HG03565 (cell line): Measurements from ENCODE around the gene C18orf63.

Experiments
- ATAC-seq: cut with Tn5 transposase; IDR thresholded peaks from one replicate; pipeline ENCODE4 v1.9.1; 2021; ENCODE audit warnings: mild to moderate bottlenecking, moderate library complexity; ENCODE audit not compliant: unreplicated experiment

C18orf63 gene

DNA sequence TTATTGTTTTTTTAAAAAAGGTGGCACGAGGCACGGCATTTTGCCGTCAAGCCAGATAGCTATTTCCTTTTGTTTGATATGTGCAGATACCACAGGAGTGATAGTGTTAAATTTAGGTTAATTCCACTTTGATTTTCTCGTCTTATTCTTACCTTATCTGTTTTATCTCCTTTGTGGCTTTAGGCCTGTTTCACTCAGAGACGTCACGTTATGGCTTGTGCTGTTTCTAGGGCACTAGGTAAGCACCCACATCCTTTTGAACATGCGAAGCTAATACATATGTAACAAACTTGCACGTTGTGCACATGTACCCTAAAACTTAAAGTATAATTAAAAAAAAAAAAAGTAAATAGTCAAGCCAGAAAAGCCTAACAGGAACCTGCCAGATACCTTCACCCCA is 57.8 kb downstream of the C18orf63 start:
- ATAC-seq, result no peak

DNA sequence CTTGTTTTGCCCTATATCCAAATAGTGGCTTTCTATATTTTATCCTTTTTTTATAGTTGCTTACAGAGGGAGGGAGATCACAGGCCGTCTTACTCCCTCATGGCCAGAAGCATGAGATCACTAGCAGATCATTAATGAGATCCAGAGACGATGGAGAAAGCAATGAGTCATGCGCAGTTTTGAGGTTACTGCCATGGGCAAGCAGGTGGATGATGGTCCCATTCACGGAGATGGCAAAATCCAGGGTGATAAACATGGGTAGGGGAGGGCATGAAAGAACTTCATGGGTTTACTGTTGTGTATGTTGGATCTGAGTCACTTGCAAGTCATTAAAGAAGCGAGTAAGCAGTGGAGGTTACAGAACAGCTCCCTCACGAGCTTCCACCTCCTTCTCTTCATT is 60.4 kb downstream of the C18orf63 start:
- no peak for ATAC-seq

DNA sequence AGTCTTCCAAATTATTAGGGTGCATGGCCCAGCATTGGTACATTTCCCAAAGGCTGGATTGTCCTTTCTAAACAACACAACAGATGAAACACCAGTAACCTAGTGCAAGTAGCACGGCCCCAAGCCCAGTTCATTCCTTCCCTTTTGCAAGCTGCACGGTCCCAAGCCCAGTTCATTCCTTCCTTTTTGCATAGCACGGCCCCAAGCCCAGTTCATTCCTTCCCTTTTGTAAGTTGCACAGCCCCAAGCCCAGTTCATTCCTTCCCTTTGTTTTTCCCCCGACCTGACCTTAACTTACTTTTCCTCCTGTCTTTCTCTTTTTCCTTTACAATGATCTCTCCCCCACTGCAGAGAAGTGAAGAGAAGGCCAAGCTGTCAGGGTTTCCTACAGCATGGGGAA is 60.9 kb downstream of the C18orf63 start:
- no peak for ATAC-seq

DNA sequence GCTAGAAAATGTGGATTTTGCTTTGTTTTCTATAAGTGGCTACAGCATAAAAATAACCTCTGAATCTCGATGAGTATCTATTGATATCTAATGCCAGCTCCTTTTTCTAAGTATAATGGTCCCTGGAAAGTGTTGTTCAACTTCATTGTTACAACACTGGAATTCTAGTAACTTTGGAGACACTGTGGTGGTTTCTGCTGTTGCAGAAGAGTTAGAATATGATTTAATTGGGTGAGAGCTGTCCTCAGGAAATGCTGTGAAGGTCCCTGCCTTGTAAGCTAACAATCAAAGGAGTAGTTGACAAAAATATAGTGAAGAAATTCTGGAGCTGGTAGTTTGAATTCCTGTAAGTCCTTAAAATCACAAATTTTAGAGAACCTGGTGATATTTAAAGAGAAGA is 62.1 kb downstream of the C18orf63 start:
- no peak for ATAC-seq

DNA sequence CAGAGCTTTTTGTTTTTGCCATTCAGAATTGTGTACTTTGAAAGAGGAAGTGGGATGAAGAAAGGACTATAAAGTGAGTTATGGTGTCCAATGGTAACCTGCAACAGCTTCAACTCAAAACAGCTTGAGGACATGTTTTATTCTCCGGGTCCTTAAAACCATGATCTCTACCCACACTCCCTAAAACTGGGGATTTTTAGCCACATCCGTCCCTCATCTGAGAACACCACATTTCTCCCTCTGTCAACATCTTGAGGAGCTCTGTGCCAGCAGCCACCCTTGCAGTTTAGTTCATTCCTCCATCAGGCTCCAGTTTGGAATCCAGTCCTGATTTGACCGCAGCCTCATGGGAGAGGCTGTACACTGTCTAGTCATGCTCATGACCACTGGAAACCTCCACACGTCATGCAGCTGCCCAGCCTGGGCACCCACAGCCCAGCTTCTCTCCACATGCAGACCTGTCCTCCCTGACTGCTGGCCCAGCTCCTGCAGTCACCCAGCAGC is 62.6 kb downstream of the C18orf63 start:
- ATAC-seq, result no peak

DNA sequence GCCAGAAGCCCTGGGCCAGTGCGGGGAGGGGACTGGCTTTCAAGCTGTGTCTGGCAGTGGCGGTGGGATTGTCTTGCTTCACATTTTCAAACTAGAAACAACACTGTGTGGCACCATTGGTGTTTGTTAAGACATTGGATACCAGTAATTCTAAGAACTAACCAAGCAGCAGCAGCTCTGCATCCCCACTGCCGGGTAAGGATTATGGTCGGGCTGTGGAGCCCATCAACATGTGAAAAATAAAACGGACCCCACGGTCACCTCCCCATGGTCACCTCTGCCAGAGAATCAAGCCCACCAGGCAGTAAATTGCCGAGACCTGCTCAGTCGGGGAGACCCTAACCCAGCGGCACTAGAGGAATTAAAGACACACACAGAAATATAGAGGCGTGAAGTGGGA is 65.3 kb downstream of the C18orf63 start:
- ATAC-seq, result no peak

DNA sequence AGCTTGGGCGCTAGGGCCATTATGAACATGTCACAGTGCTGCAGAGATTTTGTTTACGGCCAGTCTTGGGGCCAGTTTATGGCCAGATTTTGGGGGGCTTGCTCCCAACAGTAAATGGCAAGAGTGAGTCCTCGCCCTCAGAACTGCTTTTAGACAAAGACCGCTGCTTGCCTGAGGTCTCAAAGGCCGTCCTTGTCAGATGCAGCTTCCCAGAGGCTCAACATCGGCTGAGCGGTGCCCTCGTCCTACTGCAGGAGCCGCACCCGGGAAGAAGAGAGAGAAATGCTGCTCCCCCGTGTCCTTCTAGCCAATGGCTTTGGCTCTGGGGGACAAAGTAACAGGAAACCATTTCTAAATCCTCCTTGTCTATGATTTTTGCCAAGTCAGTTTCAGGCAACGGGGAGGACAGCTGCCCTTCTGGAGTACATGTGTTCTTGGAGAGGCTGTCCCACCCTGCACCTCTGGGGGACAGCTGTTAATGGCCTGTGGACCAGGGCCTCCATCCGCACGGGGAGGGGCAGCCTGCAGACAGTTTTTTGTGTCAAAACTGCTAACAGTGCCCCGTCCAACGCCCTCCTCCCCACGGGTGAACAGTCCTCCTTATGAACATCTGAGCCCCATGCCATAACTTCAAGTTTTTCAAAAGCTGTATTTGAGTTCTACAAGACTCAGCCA is 66.1 kb downstream of the C18orf63 start:
- no peak for ATAC-seq

DNA sequence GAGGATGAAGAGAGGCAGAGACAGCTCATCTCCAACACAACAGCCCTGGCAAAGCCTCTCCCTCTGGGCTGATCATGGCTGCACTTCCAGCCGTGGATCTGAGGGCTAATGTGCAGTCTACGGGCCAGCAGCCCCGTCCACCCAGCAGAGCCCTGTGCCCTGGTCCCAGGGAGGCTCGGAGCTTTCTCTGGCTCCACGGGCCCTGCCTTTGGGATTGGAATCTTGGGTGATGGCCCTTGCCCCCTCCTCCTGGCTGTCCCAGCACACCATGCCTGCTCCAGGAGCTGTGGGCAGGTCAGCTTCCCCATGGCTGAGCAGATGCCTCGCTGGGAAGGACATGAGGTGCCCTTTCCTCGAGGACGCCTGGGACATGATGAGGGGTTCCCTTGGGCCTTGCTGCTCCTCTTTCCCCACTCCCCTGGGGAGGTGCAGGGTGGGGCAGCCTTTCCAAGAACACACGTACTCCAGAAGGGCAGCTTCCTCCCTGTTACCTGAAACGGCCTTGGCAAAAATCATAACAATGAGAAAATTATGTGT is 66.9 kb downstream of the C18orf63 start:
- ATAC-seq, result no peak

DNA sequence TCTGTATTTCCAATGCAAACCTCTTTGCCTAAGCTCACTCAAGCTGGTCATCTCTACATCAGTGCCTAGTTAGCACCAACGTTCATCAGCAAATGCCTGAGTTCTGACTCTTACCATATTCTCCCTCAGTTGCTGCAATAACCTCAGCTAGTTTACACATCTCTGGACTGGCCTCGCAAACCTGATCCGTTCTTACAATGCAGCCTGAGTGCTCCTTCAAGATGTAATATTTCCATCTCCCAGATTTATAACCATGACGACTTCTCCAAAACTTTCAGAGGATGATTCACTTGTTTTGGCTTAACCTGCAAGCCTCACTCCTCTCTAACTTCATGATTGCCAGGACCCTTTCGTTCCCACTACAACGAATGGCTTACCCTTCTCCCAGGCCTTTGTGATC is 71.7 kb downstream of the C18orf63 start:
- ATAC-seq, result no peak

DNA sequence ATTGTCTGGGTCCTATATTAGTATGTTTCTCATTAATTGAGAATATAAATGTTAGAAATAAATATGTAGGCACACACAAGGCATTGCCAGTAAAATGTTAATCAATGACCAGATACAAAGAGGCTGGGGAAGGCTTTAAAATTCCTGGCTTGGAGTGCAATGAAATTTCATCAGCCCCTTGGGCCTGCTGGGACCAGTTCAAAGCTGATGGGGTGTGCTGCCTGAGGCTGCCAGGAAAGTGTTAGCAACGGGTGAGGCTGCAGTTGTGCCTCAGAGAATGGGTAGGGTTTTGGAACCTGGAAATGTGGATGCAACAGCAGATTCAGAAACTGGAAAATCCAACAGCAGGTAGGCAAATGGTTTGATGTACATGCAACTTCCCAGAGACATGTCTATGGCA is 72.6 kb downstream of the C18orf63 start:
- no peak for ATAC-seq

DNA sequence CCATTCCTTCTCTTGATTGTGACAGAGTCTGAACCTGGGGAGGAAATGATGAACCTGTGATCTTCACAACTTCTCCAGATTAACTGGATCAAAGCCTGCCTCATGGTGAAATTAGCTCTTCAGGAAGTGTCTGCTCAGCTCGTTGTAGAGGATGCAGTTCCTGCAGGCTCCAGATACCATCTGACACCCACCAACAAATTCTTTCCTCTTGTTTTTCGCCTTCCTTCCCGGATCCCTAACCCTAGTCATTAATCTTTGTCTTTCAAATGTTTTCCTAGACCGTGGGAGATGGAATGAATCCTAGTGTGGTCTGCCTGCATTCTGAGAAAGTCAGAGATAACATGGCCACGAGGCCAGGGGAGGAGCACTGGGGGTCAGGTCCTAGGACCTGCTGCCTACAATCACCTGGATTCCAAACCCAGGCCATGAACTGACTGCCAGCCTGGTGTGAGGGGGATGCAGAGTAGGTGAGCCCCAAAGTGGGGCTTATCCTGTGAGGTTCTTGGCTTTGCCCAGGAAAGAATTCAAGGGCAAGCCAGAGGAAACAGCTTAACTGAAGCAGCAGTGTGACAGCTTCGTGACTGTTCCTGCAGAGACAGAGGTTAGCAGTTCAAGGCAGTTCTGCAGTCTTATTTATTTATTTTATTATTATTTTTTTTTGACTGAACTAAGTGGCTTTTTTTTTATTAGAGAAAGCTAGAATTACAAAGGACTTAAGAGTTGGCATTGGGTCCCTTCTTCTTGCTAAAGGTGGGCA is 73.7 kb downstream of the C18orf63 start:
- ATAC-seq, result no peak

DNA sequence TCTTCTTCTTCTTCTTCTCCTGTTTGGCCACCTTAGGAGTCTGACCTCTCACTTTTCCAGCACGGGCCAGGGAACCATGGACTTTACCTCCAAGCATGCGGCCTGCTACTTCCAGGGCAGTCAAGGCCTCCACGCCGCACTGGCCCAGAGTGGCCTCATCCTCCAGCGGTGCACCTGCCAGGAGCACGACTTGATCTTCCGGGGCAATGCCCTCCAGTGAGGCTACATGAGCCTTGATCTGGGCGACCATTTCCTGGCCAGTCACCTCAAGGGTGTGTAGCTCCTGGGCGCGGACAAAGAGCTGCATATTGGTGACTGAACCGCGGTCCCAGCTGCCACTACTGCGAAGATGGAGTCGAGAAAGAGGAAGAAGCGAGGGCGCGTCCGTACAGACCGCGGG is 74.4 kb downstream of the C18orf63 start:
- ATAC-seq, result no peak

DNA sequence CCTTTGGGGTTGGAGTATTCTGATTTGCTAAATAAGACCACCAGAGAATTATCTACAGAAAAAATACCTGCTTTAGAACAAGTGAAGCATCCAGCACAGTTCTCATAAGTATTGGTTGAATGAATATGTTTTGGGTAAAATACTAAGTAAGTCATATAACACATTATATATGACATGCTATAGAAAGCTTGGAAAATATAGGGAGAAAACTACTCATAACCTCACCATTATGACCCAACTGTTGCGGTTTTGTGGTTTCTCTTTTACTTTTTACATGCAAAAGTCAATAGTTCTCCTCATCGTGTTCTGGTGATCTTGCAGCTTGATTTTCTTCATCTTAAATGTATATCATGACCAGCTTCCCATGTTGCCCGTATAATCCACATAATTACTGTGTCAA is 75.3 kb downstream of the C18orf63 start:
- ATAC-seq, result no peak

DNA sequence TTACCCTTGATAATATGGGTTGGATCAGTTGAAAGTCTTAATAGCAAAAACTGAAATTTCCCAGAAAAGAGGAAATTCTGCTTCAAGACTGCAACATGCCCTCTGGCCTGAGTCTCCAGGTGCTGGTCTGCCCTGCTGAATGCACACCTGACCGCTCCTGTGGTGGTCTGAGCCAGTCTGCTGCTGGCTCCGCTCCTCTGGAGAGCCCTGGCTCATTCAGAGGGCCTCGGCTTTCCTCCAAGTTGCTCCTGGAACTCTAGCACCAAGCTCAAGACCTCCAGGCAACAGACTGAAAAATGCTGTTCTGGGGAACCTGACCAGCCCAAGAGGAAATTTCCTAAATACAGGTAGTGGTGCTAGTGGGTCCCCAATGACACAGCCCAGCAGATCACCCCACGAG is 76.7 kb downstream of the C18orf63 start:
- no peak for ATAC-seq

DNA sequence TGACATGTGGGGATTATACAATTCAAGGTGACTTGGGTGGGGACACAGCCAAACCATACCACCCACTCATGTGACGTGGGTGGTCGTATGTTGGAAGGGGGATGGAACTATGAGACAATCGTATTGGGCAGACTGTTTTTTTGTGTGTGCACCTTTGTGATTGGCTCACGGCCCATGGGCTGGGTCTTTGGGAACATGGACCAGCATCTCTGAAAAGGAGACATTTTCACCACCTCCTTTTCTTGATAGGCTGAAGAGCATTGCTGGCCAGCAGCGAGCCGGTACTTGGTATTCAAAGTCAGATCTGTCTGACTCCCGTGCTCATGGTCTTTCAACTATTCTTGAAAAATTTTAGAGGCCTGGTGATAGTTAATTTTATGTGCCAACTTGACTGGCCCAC is 79.4 kb downstream of the C18orf63 start:
- ATAC-seq, result no peak

DNA sequence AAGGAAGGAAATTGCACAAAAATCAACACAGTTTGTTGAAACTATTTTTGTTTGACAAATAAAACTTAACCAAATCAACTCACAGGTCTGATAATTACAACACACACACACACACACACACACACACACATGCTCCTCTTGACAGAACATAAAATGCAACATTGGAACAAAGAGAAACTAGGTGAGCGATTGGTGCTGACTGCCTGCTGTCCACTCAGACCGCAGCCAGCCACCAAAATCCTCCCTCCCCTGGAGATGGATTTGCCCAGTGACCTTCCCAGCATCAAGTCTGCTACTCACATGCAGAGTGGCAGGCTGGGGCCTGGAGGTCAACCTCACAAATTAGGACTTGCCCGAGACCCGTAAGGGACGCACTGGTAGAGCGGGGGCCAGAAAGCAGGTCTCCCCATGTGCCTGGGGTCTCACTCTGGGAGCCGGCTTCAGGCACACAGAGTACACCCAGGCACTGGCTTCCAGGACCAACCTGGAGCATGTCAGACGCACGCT is 80.1 kb downstream of the C18orf63 start:
- ATAC-seq, result no peak

DNA sequence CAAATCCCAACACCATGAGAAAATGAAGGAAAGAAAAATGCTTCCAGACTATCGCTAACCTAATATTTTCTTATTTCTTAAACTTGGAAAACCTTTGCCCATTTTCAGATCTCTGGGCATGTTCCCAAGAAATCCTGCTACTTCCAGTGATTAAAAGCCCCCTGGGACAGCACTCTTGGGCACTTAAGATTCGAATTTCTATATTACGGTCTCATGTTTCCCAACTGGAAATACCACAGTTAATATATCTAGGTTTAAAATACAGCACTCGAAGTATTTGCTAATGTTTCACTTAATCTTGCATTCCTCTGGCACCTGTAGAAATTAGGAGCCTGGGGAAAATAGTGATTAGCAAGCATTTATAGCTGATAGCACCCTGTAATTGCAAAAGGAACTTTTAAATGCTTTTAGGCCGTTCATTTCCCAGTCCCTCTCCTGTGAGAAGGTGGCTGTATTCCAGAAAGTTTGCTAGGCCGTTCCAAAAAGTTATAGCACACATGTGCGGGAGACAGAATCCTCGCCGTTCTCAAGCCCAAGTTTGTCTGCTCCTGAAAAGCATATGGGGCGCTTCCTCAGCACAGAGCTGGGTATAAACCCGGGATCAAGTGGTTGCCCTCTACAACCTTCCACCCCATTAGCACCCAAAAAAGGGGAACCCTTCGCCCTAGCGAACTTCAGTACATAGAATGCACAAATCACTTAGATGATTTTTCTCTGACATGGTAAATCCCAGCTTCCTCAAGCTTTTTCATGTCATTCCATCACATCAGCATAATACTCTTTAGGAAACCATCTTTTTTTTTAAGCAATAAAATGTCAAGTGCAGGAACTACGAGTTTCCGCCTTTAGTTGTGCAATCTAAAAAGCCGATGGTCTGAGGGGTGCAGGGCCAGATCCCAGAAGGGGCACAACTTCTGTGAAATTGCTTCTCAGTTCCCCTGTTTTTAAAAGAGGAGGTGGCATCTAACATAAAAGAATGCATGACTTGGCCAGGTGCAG is 80.8 kb downstream of the C18orf63 start:
- ATAC-seq, result no peak

DNA sequence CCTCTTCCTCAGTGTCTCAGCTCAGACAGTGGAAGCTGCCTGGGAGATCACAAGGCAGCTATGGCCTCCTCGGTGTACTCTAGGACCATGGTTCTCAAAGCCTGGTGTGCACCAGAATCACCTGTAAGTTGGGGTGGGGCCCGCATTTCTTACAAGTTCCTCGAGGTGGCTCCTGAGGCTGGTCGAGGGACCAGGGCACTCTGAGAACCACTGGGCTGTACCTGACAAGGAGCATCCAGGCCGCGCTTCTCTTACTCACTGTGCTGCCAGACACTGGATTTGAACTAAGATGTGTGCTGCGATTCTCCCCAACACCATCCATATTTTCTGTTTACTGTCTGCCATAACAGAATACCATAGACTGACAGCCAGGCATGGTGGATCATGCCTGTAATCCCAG is 81.9 kb downstream of the C18orf63 start:
- ATAC-seq, result no peak

DNA sequence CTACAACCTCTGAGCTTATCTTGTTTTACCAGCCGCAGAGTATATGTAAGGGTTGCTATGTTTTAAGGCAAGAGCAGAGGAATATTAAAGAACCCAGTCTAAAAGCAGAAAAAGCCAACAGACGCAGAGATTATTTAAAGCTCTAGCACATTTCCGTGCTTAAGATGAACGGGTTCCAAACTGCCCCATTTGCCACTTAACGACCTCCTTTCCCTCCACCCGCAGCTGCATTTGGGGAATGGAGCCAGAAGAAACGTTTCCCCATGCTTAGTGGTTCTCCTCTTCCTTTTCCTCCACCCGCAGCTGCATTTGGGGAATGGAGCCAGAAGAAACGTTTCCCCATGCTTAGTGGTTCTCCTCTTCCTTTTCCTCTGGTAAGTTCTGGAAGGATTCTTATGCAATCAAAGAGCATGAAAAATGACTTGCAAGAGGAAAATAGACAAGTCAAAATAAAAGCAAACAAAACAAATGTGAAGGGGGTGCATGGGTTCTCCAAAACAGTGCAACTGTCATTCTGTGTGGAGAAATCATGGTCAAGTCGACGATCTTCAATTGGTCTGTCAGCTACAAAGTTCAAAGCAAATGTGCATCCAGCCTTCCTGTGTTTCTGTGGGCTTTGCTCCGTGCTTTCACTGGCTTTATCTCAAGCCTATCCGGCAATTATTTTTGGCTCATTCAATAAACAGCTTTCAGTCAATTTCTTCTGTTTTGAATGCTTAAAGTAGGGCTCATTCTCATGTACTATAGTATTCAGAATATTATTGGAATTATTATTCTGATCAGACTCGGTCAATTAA is 83.7 kb downstream of the C18orf63 start:
- no peak for ATAC-seq

DNA sequence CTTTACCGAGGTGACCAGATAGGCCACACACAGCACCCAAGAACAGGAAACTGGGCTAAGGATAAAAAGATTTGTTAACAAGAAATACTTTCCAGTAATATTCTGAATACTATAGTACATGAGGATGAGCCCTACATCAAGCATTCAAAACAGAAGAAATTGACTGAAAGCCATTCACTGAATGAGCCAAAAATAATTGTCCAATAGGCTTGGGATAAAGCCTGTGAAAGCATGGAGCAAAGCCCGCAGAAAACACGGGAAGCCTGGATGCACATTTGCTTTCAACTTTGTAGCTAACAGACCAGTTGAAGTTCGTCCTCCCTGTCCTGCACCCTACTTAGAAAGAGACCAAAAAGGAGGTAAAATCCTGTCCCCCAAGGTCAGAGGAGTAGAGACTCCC is 85.2 kb downstream of the C18orf63 start:
- ATAC-seq, result no peak
